H9 (cell line): ENCODE data around the gene HPDL. TPM values are rescaled to one million over a fixed set of nuclear protein-coding genes. Genes with fewer than 3 reads are reported as not detected.
"Not testable (repeated sequence)": the region's sequence is repeated elsewhere in the genome, so short reads cannot be mapped to it uniquely, and the experiment has no call there.

Experiments
- DNase-seq: peaks from one replicate; pipeline ENCODE4 v3.0.0-alpha.2; 2017
- H2AFZ ChIP-seq: one replicate; pipeline ENCODE4 v1.6.1; 2013; ENCODE audit warnings: mild to moderate bottlenecking, low read length, control low read depth, moderate library complexity
- H2AK5ac ChIP-seq: 2 replicates; pipeline ENCODE4 v1.6.1; 2013; ENCODE audit warnings: low read length, control low read depth, mixed read lengths; ENCODE audit not compliant: insufficient read length
- H2BK120ac ChIP-seq: one replicate; pipeline ENCODE4 v1.6.1; 2013; ENCODE audit warnings: low read depth, mild to moderate bottlenecking, low read length, control low read depth, inconsistent platforms; ENCODE audit not compliant: poor library complexity, severe bottlenecking
- H2BK12ac ChIP-seq: 2 replicates; pipeline ENCODE4 v1.6.1; 2013; ENCODE audit warnings: low read length, control low read depth, mixed read lengths, low read depth; ENCODE audit not compliant: insufficient read length
- H2BK15ac ChIP-seq: 2 replicates; pipeline ENCODE4 v1.6.1; 2013; ENCODE audit warnings: low read depth, low read length, control low read depth
- H2BK20ac ChIP-seq: one replicate; pipeline ENCODE4 v1.6.1; 2013; ENCODE audit warnings: low read depth, mild to moderate bottlenecking, low read length, control low read depth, inconsistent platforms; ENCODE audit not compliant: poor library complexity, severe bottlenecking
- H2BK5ac ChIP-seq: 2 replicates; pipeline ENCODE4 v1.6.1; 2013; ENCODE audit warnings: low read length, control low read depth, mixed read lengths; ENCODE audit not compliant: insufficient read length
- H3K14ac ChIP-seq: 2 replicates; pipeline ENCODE4 v1.6.1; 2013; ENCODE audit warnings: low read length, control low read depth; ENCODE audit not compliant: insufficient read depth
- H3K18ac ChIP-seq: 2 replicates; pipeline ENCODE4 v1.6.1; 2013; ENCODE audit warnings: low read depth, mild to moderate bottlenecking, mixed read lengths, low read length, control low read depth; ENCODE audit not compliant: insufficient read length
- H3K23ac ChIP-seq: 2 replicates; pipeline ENCODE4 v1.6.1; 2013; ENCODE audit warnings: low read length, control low read depth, mixed read lengths, low read depth; ENCODE audit not compliant: insufficient read length
- H3K23me2 ChIP-seq: 2 replicates; pipeline ENCODE4 v1.6.1; 2013; ENCODE audit warnings: low read depth, mild to moderate bottlenecking, mixed read lengths, low read length, control low read depth; ENCODE audit not compliant: insufficient read length, poor library complexity, severe bottlenecking
- H3K27ac ChIP-seq: 2 replicates; pipeline ENCODE4 v1.5.1; 2013; ENCODE audit warnings: low read length, control low read depth, mixed read lengths, low read depth; ENCODE audit not compliant: insufficient read length
- H3K27me3 ChIP-seq: 2 replicates; pipeline ENCODE4 v1.6.1; 2013; ENCODE audit warnings: low read length, control low read depth, inconsistent platforms; ENCODE audit not compliant: insufficient read depth
- H3K4ac ChIP-seq: 2 replicates; pipeline ENCODE4 v1.6.1; 2013; ENCODE audit warnings: low read depth, mild to moderate bottlenecking, control low read depth, inconsistent platforms, low read length, moderate library complexity
- H3K4me1 ChIP-seq: 2 replicates; pipeline ENCODE4 v1.6.1; 2013; ENCODE audit warnings: low read length, control low read depth, inconsistent platforms; ENCODE audit not compliant: insufficient read depth
- H3K4me2 ChIP-seq: 2 replicates; pipeline ENCODE4 v1.6.1; 2013; ENCODE audit warnings: low read length, control low read depth, mixed read lengths; ENCODE audit not compliant: insufficient read length, insufficient read depth
- H3K56ac ChIP-seq: 2 replicates; pipeline ENCODE4 v1.6.1; 2013; ENCODE audit warnings: low read depth, mild to moderate bottlenecking, mixed read lengths, low read length, control low read depth; ENCODE audit not compliant: insufficient read length
- H3K79me1 ChIP-seq: 2 replicates; pipeline ENCODE4 v1.6.1; 2013; ENCODE audit warnings: low read depth, mild to moderate bottlenecking, moderate library complexity, low read length, control low read depth, inconsistent platforms; ENCODE audit not compliant: insufficient read depth, poor library complexity, severe bottlenecking
- H3K79me2 ChIP-seq: 2 replicates; pipeline ENCODE4 v1.6.1; 2013; ENCODE audit warnings: low read length, control low read depth, inconsistent platforms; ENCODE audit not compliant: insufficient read depth
- H3K9ac ChIP-seq: 2 replicates; pipeline ENCODE4 v1.6.1; 2013; ENCODE audit warnings: low read length, control low read depth, mixed read lengths; ENCODE audit not compliant: insufficient read length; ENCODE audit errors: extremely low read depth
- H3K9me3 ChIP-seq: one replicate; pipeline ENCODE4 v1.6.1; 2013; ENCODE audit warnings: low read depth, low read length, inconsistent platforms; ENCODE audit not compliant: control insufficient read depth
- H3T11ph ChIP-seq: one replicate; pipeline ENCODE4 v1.6.1; 2013; ENCODE audit warnings: mild to moderate bottlenecking, low read length, control low read depth, inconsistent platforms
- H4K20me1 ChIP-seq: one replicate; pipeline ENCODE4 v1.6.1; 2013; ENCODE audit not compliant: control insufficient read depth, insufficient read length, insufficient read depth
- H4K5ac ChIP-seq: 2 replicates; pipeline ENCODE4 v1.6.1; 2013; ENCODE audit warnings: low read depth, mild to moderate bottlenecking, mixed read lengths, low read length, control low read depth; ENCODE audit not compliant: insufficient read length
- H4K8ac ChIP-seq: replicated peaks from 2 replicates; pipeline ENCODE4 v1.6.1; 2013; ENCODE audit warnings: low read length, control low read depth, mixed read lengths, low read depth; ENCODE audit not compliant: insufficient read length
- H4K91ac ChIP-seq: 2 replicates; pipeline ENCODE4 v1.6.1; 2013; ENCODE audit warnings: low read depth, mild to moderate bottlenecking, moderate library complexity, mixed read lengths, low read length, control low read depth; ENCODE audit not compliant: insufficient read length
- H3K27ac Mint-ChIP-seq, 3 experiments: 2 replicates in 2 of 3; 3 replicates in 1 of 3; pipeline ENCODE4 v1.8.0; 2020 to 2021; ENCODE audit warnings: mixed read lengths in 3 of 3, mild to moderate bottlenecking in 1 of 3, moderate library complexity in 1 of 3
- H3K27me3 Mint-ChIP-seq: 2 replicates; pipeline ENCODE4 v1.8.0; 2021; ENCODE audit warnings: low read depth, mild to moderate bottlenecking, moderate library complexity, mixed read lengths
- H3K36me3 Mint-ChIP-seq, 3 experiments: 2 replicates in 2 of 3; 3 replicates in 1 of 3; pipeline ENCODE4 v1.8.0; 2020 to 2021; ENCODE audit warnings: low read depth in 3 of 3, mixed read lengths in 3 of 3; ENCODE audit not compliant: insufficient read depth in 1 of 3
- H3K4me1 Mint-ChIP-seq, 2 experiments: 2 replicates each; pipeline ENCODE4 v1.8.0; 2020; ENCODE audit warnings: mixed read lengths in 2 of 2
- H3K4me3 Mint-ChIP-seq, 2 experiments: 2 replicates in 1 of 2; 3 replicates in 1 of 2; pipeline ENCODE4 v1.8.0; 2020 to 2021; ENCODE audit warnings: mild to moderate bottlenecking in 2 of 2, mixed read lengths in 2 of 2, moderate library complexity in 1 of 2
- H3K9me3 Mint-ChIP-seq, 2 experiments: 2 replicates in 1 of 2; 3 replicates in 1 of 2; pipeline ENCODE4 v1.8.0; 2020; ENCODE audit warnings: mild to moderate bottlenecking in 2 of 2, mixed read lengths in 2 of 2, moderate library complexity in 1 of 2
- WGBS: extraction: QIAGEN DNeasy Blood & Tissue Kit; methylation state at CpG from one replicate; pipeline ENCODE4 v1.1.7; 2013; ENCODE audit warnings: missing lambda C conversion rate, low lambda C conversion rate, mixed read lengths; ENCODE audit not compliant: insufficient read length; ENCODE audit errors: extremely low coverage; 5-methylcytosine and 5-hydroxymethylcytosine counted together
- total RNA-seq: library from RNA; stranded (reverse); gene quantifications from 2 replicates; pipeline ENCODE4 v1.2.1, GENCODE V29; 2021

The HPDL gene
- total RNA-seq, 1 experiment from 2014 or later, result 10.6 TPM

DNA sequence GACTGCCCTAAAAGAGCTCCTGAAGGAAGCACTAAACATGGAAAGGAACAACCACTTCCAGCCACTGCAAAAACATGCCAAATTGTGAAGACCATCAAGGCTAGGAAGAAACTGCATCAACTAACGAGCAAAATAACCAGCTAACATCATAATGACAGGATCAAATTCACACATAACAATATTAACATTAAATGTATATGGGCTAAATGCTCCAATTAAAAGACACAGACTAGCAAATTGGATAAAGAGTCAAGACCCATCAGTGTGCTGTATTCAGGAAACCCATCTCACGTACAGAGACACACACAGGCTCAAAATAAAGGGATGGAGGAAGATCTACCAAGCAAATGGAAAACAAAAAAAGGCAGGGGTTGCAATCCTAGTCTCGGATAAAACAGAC, 40.2 kb upstream of the HPDL start:
- not testable (repeated sequence) for H3K18ac ChIP-seq, H3K36me3 Mint-ChIP-seq, H2BK12ac ChIP-seq, DNase-seq, H3K27me3 Mint-ChIP-seq, H3K4me1 ChIP-seq, H2BK120ac ChIP-seq, H3K14ac ChIP-seq, H4K8ac ChIP-seq, H3K27ac ChIP-seq, H4K5ac ChIP-seq, H3K9me3 ChIP-seq, H3K23me2 ChIP-seq, H2AK5ac ChIP-seq, H3K56ac ChIP-seq, H3K27ac Mint-ChIP-seq, H2BK20ac ChIP-seq, H3K79me1 ChIP-seq, H3K23ac ChIP-seq, H3K27me3 ChIP-seq, H3K9ac ChIP-seq, H3K4me2 ChIP-seq, H2AFZ ChIP-seq, H2BK5ac ChIP-seq, H3K4me3 Mint-ChIP-seq, H4K91ac ChIP-seq, H3K4ac ChIP-seq, H3K4me1 Mint-ChIP-seq, H3K79me2 ChIP-seq, H3T11ph ChIP-seq, H4K20me1 ChIP-seq, H2BK15ac ChIP-seq
- no CpG with 5 or more reads among the region's 3 CpGs for WGBS
- peaks cover 21 to 23% of the 10 kb centered on the region in 2 experiments for H3K9me3 Mint-ChIP-seq

DNA sequence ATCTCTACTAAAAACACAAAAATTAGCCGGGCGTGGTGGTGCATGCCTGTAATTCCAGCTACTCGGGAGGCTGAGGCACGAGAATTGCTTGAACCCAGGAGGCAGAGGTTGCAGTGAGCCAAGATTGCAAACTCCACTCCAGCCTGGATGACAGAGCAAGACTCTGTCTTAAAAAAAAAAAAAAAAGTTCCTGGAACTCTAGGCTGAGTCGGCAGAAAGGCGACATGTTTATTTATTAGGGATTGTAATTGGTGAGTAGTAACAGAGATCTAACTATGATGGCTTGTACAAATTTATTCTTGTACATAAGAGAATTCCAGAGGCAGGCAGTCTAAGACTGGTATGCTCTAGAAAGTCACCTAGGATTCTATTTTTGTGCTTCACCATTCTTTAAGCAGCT, 35.7 kb upstream of the HPDL start:
- H3K18ac ChIP-seq, H2BK120ac ChIP-seq, H3K27ac ChIP-seq, H4K5ac ChIP-seq, H3K36me3 Mint-ChIP-seq, H3K4me2 ChIP-seq, DNase-seq, H3K27ac Mint-ChIP-seq, H2AK5ac ChIP-seq, H3K79me2 ChIP-seq, H2AFZ ChIP-seq, H3K4me1 Mint-ChIP-seq, H3K4ac ChIP-seq, H2BK5ac ChIP-seq, H2BK15ac ChIP-seq, H3K4me3 Mint-ChIP-seq, H3K9me3 Mint-ChIP-seq, H4K91ac ChIP-seq, H3K27me3 Mint-ChIP-seq, H4K20me1 ChIP-seq, H3K14ac ChIP-seq, H3K23ac ChIP-seq, H4K8ac ChIP-seq, H3K27me3 ChIP-seq, H3K56ac ChIP-seq, H2BK20ac ChIP-seq, H3K79me1 ChIP-seq, H3K23me2 ChIP-seq, H3K9me3 ChIP-seq, H2BK12ac ChIP-seq, H3T11ph ChIP-seq, H3K9ac ChIP-seq, H3K4me1 ChIP-seq: not testable (repeated sequence)
- no CpG with 5 or more reads among the region's 6 CpGs for WGBS
